Esophagus squamous epithelium (tissue), 4 donors: ENCODE data around the gene PELI1.

Source experiments
- POLR2A ChIP-seq, 4 donors: fragments of 450-650 bp; IDR thresholded peaks; one replicate each; pipeline ENCODE4 v1.6.1; 2017; ENCODE audit warnings: antibody characterized with exemption in 4 of 4, mild to moderate bottlenecking in 4 of 4, moderate library complexity in 3 of 4
- TF ChIP-seq, protein P1 (sequence below), 6 experiments: fragments of 450-650 bp in 4 of 6; fragments of 200-600 bp in 2 of 6; sonication (generic) in 2 of 6; IDR thresholded peaks; one replicate each; pipeline ENCODE4 v1.5.1; 2016 to 2019; ENCODE audit warnings: antibody characterized with exemption in 6 of 6, mild to moderate bottlenecking in 4 of 6, moderate library complexity in 4 of 6

DNA sequence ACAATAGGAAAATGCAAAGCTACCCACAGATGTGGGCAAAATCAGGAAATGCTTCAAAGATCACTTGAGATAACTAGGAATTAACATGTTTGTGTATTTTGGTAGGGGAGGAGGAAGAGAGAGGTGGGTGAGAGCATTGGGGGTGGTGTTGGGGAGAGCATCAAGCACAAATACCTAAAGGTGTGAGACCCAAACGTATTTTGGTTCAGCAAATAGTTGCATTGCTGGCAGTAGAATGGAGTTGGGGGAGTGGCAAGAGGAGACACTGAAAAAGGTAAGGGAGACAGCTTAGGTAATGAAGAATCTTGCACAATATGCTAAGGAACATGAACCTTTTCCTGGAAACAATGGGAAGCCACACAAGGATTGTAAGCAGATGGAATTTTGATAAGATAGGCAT is 1.5 kb upstream of the PELI1 start:
- TF ChIP-seq, protein P1, sequence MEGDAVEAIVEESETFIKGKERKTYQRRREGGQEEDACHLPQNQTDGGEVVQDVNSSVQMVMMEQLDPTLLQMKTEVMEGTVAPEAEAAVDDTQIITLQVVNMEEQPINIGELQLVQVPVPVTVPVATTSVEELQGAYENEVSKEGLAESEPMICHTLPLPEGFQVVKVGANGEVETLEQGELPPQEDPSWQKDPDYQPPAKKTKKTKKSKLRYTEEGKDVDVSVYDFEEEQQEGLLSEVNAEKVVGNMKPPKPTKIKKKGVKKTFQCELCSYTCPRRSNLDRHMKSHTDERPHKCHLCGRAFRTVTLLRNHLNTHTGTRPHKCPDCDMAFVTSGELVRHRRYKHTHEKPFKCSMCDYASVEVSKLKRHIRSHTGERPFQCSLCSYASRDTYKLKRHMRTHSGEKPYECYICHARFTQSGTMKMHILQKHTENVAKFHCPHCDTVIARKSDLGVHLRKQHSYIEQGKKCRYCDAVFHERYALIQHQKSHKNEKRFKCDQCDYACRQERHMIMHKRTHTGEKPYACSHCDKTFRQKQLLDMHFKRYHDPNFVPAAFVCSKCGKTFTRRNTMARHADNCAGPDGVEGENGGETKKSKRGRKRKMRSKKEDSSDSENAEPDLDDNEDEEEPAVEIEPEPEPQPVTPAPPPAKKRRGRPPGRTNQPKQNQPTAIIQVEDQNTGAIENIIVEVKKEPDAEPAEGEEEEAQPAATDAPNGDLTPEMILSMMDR (IDR thresholded peaks at IDR 0.05), result no peak
- no peak for TF ChIP-seq POLR2A (IDR thresholded peaks at IDR 0.05)
